ENCODE data around the gene CHSY1.
"Not testable (repeated sequence)": the region's sequence is repeated elsewhere in the genome, so short reads cannot be mapped to it uniquely, and the experiment has no call there.

CHSY1 gene

DNA sequence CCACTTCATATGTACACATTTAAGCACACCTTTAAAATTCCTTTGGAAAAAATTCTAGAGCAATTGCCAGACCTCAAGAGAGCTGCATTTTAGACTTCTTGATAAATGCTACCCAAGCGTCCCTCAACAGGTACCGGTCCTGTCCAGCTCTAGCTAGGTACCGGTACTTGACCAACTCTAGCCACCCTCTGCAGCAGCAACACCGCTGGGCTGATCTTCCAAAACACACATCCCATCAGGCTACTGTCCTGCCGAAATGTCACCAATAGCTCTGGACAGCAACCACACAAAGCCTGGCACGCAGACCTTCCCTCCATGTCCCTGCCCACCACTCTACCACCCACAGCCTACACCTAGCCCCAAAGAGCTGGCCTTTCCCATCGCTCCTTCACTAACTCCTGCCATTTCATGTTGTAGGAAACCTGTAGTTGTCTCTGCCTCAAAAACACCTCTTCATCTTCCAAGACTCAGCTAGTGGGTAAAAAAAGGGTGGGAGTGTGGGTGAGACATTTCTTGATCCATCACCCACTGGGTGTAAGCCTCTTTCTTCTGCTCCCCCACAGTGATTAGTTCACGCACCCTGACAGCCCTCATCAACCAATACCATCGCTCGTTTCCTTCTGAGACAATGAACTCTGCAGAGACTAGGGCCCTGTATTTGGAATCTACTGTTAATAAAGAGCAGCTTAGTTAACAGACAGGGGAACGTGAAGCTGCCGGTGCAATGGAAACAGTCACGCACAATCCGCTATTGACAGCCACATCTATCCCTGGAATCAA is 6.8 kb downstream of the CHSY1 start:
- DNase-seq = no peak

- no peak for DNase-seq
Measured at GRCh38 chr15:101244036-101244781, 7.6 kb downstream of the CHSY1 start.

DNA sequence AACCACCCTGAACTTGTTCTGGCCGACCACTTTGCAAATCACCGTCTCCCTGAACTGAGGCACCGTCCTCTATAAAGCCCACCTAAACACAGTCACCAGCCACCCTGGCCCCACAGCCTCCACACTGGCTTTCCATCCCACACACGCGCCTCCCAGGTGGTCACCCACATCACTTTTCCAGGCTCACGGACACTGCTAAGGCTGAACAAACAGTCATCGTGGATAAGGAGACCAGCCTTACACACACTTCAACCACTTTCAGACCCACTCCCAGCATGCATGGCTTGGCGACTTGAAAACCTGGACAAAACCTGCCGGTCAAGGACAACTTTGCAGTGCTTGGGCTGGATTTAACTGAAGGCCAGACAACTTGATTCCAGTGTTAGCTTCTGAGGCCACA is 8.4 kb downstream of the CHSY1 start:
- DNase-seq = no peak

DNA sequence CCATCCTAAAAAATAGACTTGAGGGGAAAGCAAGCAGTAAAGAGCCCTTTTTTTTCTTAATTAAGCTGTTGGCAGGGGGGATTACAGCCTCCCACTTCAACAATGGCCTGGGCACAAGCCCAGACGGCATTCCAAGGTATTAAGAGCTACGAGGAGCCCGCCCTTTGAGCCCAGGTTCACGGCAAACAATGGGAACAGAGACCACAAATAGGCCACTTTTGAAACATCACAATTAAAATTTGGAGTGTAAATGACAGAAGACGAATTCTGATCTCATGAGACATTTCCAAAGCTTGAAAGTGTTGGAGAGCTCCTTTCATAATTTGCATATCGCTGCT is 8.9 kb downstream of the CHSY1 start:
- no peak for DNase-seq

DNA sequence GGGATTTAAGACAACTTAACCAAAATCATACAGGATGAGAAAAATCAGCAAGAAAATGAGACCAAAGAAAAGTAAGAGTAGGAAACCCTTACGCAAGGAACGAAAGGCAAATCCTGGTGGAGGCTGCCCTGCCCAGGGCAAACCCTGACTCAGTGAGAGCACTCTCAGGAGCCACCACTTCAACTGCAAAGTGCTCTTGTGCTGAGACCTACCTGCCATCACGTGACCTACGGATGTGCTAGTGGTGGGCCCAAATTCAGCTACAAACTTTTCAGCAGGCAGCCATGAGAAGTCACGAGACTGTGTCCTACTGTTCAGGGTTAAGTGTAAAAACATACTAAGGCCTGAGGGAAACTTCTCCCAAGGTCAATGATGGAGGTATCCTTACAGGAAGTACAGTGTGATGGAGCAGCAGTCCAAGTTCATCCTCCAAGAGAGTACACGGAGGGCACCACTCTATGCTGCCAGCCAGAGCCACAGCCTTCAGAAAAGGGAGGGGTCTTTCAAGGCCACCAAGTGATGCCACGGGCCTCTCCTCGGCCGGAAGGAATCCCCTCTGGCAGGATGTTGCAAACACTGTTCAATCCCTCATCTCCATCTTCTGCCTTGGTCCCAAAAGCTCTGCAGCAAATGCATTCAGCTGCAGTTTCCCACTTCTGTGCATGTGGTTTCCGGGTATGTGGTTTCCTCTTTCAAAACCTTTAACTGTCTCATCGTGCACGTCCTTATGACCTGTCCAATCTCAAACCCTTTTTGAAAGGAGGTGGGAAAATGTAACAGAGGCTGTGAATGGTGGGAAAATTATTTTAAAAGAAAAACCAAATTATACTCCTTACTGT is 9.5 kb downstream of the CHSY1 start:
- DNase-seq = no peak

DNA sequence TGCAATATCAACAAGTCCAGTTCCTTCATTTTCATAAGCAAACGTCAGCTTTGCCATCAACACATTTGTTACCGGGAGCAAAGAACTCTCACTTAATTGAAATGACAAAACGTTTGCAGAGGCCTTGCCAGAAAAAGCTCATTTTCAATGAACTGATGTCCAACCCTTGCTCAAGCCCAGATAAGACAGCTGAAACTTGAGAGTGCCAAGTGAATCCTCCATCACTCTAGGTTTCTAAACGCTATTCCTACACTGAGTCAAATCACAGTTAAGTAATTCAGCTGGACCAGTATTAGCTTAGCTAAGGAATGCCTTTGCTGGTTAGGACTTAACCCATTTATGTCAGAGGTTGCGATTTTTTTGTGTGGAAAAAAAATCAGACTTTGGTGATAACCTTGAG is 11.5 kb downstream of the CHSY1 start:
- DNase-seq = no peak

DNA sequence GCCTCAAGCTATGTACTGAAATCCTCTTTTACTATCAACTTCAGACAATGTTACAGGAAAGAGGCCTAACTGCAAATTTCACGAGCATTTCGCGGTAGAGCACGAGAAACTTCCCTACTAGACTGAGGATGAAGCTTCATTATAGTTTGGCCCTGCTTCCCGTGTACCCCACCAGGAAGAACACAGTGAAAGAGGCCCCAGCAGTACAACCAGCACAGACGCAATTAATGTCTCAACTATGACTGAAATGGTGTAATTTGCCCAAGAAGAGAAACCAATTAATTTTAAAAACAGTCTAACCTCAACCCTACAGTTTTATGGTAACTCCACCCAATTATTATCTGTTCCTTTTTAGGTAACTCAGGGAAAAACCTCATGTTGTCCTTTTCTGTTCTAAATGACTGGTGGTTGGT is 12.1 kb downstream of the CHSY1 start:
- DNase-seq = no peak

DNA sequence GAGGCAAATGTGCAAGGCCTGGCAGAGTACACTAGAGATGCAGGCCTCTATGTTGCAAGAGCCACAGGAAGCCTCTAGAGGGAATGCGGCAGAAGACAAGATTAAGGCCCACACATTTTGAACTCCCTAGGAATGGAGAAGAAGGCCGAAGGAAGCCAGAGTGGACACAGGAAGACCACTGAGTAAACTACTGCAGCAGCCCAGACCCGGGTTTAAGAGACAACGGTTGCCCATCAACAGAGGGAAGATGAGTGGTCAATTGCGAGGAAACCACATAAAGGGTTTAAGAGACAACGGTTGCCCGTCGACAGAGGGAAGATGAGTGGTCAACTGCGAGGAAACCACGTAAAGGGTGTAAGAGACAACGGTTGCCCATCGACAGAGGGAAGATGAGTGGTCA is 14.6 kb downstream of the CHSY1 start:
- DNase-seq = no peak

DNA sequence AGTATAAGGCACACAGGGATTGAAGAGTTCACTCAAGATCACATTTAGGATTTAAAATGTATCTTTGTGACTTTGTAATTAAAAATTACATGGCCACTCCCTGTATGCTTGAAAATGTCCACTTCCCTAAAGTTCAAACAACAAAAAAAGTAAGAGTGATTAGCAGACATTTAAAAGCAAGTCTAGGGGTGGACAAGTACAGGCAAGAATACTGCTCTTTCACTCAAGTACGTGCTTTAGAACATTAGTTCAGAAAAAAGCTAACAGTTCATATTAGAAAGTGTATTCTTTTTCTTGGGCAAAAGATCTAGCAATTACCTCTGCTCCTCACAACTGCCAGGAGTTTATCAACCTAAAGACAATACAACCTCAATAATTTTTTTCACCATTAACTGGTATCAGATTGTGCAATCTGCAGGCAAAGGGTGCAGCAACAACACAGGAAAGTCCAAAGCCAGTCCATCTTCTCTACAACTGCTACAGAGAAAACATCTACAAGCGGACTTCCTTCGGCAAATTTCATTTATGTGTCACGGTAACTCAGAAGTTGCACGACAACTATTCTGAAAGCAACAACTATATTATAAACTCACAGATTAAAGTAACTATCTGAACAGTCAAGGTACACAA is 18.1 kb downstream of the CHSY1 start:
- DNase-seq = no peak

- no peak for DNase-seq
Measured at GRCh38 chr15:101232677-101233076, 19.2 kb downstream of the CHSY1 start.

DNA sequence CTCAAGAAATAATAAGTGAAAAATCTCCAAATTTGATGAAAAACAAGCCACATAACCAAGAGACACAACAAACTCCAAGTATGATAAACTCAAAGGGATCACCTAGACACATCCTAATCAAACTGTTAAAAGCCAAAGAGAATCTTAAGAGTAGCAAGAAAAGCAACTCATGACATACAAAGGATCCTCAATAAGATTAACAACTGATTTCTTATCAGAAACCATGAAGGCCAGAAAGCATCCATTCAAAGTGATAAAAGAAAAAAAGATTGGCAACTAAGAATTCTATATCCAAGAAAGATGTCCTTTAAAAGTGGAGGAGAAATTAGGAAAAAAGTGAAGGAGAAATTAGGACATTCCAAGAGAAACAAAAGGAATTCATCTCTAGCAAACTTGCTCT is 23.5 kb downstream of the CHSY1 start:
- DNase-seq = no peak

DNA sequence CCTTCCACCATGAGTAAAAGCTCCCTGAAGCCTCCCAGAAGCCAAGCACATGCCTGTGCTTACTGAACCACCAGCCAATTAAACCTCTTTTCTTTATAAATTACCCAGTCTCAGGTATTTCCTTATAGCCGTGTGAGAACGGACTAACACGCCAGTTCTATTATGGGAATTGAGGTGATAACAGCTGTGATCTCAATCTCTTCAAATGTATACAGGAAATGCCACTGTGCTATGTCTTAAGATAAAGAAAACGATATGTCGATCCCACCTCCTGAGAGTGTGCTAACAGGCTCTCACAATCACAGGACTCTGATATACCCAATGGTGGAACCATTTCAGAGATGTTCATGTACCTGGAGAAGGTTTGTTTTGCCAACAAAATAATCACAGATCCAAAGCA is 26.2 kb downstream of the CHSY1 start:
- DNase-seq = no peak

DNA sequence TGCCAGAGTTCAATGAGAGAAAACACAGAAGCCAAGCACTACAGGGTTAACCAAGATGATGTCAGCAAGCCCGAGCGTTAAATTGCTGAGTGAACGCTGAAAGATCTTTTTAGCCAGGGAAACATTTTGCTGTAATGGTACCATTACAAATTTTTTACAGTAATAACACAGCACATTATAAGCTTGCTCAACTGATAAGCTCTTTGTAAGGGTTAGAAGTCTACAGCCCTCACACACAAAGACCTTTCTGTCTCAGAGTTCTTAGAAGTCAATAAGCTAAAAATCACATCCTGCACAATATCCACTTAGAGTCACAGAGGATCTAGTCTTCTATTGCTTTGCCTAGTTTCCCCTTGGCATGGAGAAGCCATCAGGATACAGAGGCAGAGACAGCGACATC is 29.9 kb downstream of the CHSY1 start:
- DNase-seq = no peak

DNA sequence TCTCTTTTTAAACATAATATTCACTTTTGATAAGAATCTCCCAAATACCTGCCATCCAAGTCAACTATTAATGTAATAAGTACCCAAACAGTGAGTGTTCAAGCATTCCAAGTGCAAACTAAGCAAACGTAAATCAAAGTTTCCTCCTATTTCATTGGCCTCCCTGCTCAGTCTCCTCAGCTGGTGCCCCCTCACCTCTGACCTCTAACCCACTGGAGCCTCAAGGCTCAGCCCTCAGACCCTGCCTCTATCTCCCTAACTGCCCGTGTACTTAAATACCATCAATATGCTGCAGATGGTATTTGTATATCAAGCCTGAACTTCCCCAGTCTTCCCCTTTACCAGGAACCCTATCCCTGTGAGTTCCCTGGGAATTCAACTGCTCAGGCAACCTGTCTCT is 31.8 kb downstream of the CHSY1 start:
- no peak for DNase-seq

DNA sequence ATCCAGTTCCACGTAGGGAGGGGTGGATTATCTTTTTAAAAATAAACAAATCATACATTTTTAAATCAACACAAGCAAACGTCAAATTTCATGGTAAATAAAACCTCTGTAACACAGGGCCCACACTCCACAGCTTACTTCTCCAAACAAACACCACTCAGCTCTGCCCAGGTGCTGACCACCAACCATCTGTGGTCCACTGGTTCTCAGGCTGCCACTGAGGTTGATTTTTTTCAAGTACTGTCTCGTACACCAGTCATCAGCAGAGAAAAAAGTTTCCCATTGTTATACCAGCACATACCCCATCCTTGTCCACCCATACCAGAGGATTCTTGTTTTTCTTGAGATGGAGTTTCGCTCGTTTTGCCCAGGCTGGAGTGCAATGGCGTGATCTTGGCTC is 32.4 kb downstream of the CHSY1 start:
- no peak for DNase-seq

- no peak for DNase-seq
Measured at GRCh38 chr15:101217446-101217845, 34.4 kb downstream of the CHSY1 start.

DNA sequence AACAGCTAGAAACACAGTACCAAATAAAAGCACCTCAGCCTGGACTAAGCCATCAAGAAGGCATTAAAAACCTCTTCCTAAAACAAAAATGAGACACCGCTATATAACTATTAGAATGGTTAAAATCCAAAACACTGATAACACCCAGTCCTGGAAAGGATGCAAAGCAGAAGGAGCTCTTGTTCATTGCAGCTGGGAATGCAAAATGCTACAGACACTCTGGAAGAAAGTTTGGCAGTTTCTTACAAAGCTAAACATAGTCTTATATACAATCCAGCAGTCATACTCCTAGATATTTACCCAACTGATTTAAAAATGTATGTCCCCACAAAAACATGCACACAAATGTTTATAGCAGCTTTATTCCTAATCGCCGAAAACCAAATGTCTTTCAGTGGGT is 35.7 kb downstream of the CHSY1 start:
- no peak for DNase-seq

DNA sequence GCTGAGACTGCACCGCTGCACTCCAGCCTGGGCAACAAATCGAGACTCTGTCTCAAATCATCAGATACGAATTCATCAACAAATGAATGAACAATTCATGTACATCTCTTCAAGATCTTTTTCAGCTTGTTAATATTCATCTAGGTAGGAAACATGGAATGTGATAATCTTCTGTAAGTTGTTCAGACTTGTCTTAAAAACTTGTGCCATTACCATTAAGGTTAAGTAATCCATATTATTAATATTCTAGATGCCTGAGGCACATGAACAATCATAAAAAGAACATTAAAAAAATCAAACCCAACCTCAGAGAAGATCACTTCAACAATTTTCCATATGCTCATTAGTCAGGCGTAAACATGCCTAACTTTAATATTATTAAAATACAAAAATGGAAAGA is 36.2 kb downstream of the CHSY1 start:
- no peak for DNase-seq

- DNase-seq = not testable (repeated sequence)
Measured at GRCh38 chr15:101214435-101215097, 37.3 kb downstream of the CHSY1 start.

DNA sequence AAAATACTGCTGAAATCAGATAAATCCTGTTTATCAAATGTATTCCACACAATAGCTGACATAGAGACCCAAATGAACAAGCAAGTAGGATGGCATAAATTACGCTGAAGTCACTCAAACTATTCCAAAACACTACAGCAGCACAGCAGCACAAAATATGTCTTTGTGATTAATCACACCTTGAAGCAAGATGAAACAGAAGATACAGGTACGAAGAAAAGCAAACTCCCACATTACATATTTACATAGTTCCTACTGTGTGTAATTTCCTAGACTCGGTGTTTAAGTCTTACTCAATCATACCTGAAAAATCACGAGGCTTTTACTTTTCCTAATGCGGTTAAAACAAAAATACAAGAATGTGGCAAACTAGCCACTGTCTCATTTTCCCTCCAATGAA is 38.3 kb downstream of the CHSY1 start:
- DNase-seq = no peak

GRCh38 chr15:101213147-101213546 is 38.7 kb downstream of the CHSY1 start:
- no peak for DNase-seq

DNA sequence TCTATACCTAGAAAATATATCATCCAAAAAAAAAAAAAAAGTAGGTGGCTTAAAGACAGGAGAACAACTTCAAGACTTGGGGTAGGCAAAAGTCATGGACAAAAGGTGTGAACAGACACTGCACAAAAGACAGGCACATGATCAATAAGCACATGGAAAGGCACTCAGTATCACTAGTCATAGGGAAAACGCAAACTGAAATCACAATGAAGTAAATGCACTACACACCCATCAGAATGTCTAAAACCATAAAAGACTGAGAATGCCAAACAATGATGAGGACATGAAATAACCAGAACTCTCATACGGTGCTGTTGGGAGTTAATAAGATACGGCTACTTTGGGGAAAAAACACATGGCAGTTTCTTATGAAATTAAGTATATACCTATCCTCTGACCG is 40.0 kb downstream of the CHSY1 start:
- no peak for DNase-seq

DNA sequence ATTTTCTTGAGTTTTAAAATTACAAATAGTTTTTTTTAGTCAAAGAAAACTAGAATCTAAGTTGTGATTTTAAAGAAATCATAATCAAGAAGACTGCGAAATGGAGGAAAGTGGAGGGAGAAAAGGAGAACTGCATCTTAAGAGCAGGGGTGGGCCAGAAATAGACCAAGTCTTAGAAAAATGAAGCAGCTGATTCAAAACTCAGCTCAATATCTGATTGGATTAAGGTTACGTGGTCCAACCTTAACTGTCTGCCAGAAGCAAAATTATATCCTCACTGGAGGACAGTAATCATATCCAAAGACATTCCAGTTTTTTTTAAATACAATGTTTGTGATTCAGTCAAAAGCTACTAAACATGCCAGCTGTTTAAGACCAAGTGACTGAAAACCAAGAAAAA is 41.4 kb downstream of the CHSY1 start:
- no peak for DNase-seq
